ENCODE measurements around the gene ABL2.

ABL2 gene

GRCh38 chr1:179129702-179130473 is 99.6 kb downstream of the ABL2 start:
- H3K4me3 ChIP-seq (ENCODE audit: low read depth, low read length) = no peak overlapping the region
- no peak for TF ChIP-seq CTCF (IDR thresholded peaks at IDR 0.05; ENCODE audit: borderline replicate concordance, insufficient read depth, low read depth, low read length)

- TF ChIP-seq CTCF (IDR thresholded peaks at IDR 0.05; ENCODE audit: borderline replicate concordance, insufficient read depth, low read depth, low read length) = no peak
- no peak overlapping the region for H3K4me3 ChIP-seq (ENCODE audit: low read depth, low read length)
Observed at GRCh38 chr1:179128520-179128919, 101.0 kb downstream of the ABL2 start.

GRCh38 chr1:179127163-179127895 is 102.1 kb downstream of the ABL2 start:
- H3K4me3 ChIP-seq (ENCODE audit: low read depth, low read length) = no peak overlapping the region
- no peak for TF ChIP-seq CTCF (IDR thresholded peaks at IDR 0.05; ENCODE audit: borderline replicate concordance, insufficient read depth, low read depth, low read length)

GRCh38 chr1:179126338-179127060 is 103.0 kb downstream of the ABL2 start:
- no peak for TF ChIP-seq CTCF (IDR thresholded peaks at IDR 0.05; ENCODE audit: borderline replicate concordance, insufficient read depth, low read depth, low read length)
- no peak overlapping the region for H3K4me3 ChIP-seq (ENCODE audit: low read depth, low read length)

GRCh38 chr1:179124873-179125272 is 104.6 kb downstream of the ABL2 start:
- no peak for TF ChIP-seq CTCF (IDR thresholded peaks at IDR 0.05; ENCODE audit: borderline replicate concordance, insufficient read depth, low read depth, low read length)

GRCh38 chr1:179121159-179121938 is 108.1 kb downstream of the ABL2 start:
- 0 out of 2 replicates have a peak, but pooled peaks have one; percentile 47 for TF ChIP-seq CTCF (IDR thresholded peaks at IDR 0.05; ENCODE audit: borderline replicate concordance, insufficient read depth, low read depth, low read length)
- no peak overlapping the region for H3K4me3 ChIP-seq (ENCODE audit: low read depth, low read length)

More at GRCh38 chr1:179124873-179125272, 104.6 kb downstream of the ABL2 start:
- no peak overlapping the region for H3K4me3 ChIP-seq (ENCODE audit: low read depth, low read length)
